Smooth muscle cell (in vitro differentiated cells): ENCODE data around the gene KIAA1549. TPM values are rescaled to one million over a fixed set of nuclear protein-coding genes. Genes with fewer than 3 reads are reported as not detected.

Source experiments
- DNase-seq: peaks from one replicate; lab custom pipeline; 2025; ENCODE audit not compliant: unreplicated experiment; lab: John Stamatoyannopoulos, UW
- H2AFZ ChIP-seq: fragments of 200-600 bp; sonication (generic); 2 replicates; pipeline ENCODE4 v1.6.0; 2016; ENCODE audit warnings: antibody characterized with exemption, low read depth, mild to moderate bottlenecking
- H3F3A ChIP-seq: fragments of 200-600 bp; sonication (generic); 2 replicates; pipeline ENCODE4 v1.6.0; 2017; ENCODE audit warnings: antibody characterized with exemption, low read depth
- H3K27ac ChIP-seq: fragments of 200-600 bp; sonication (generic); 2 replicates; pipeline ENCODE4 v1.5.1; 2016; ENCODE audit warnings: low read depth, mild to moderate bottlenecking
- H3K27me3 ChIP-seq: fragments of 200-600 bp; sonication (generic); 2 replicates; pipeline ENCODE4 v1.6.1; 2016; ENCODE audit warnings: low read depth, mild to moderate bottlenecking
- H3K36me3 ChIP-seq: fragments of 200-600 bp; sonication (generic); 2 replicates; pipeline ENCODE4 v1.5.1; 2016; ENCODE audit warnings: low read depth
- H3K4me1 ChIP-seq: fragments of 200-600 bp; sonication (generic); 2 replicates; pipeline ENCODE4 v1.5.1; 2016; ENCODE audit warnings: low read depth
- H3K4me2 ChIP-seq: fragments of 200-600 bp; sonication (generic); 2 replicates; pipeline ENCODE4 v1.6.0; 2016; ENCODE audit warnings: mild to moderate bottlenecking
- H3K4me3 ChIP-seq: fragments of 200-600 bp; sonication (generic); 2 replicates; pipeline ENCODE4 v1.5.1; 2016; ENCODE audit warnings: mild to moderate bottlenecking
- H3K79me2 ChIP-seq: fragments of 200-600 bp; sonication (generic); 2 replicates; pipeline ENCODE4 v1.6.0; 2016; ENCODE audit warnings: low read depth, mild to moderate bottlenecking
- H3K9ac ChIP-seq: fragments of 200-600 bp; sonication (generic); 2 replicates; pipeline ENCODE4 v1.6.0; 2016; ENCODE audit warnings: low read depth
- H3K9me3 ChIP-seq: fragments of 200-600 bp; sonication (generic); replicated peaks from 2 replicates; pipeline ENCODE4 v1.5.1; 2016; ENCODE audit warnings: low read depth
- H4K20me1 ChIP-seq: fragments of 200-600 bp; sonication (generic); 2 replicates; pipeline ENCODE4 v1.6.0; 2016; ENCODE audit warnings: low read depth
- WGBS: methylation state at CpG from one replicate; pipeline ENCODE4 v1.1.7; 2016; ENCODE audit warnings: low lambda C conversion rate; 5-methylcytosine and 5-hydroxymethylcytosine counted together
- polyA plus RNA-seq: library from polyadenylated mRNA; unstranded; fragments of >200 nt; fragmentation: Nextera tagmentation; extraction: Ambion mirVana; gene quantifications from 2 replicates; pipeline ENCODE4 v1.2.1, GENCODE V29; 2016
- total RNA-seq: library from RNA; depleted of rRNA; stranded (reverse); fragments of >200 nt; gene quantifications from 2 replicates; pipeline ENCODE4 v1.2.3, GENCODE V29; 2014
- TF ChIP-seq, protein P1 (sequence below): fragments of 200-600 bp; sonication (generic); IDR thresholded peaks from 2 replicates; pipeline ENCODE4 v1.5.1; 2017; ENCODE audit warnings: borderline replicate concordance, mild to moderate bottlenecking, antibody characterized with exemption; ENCODE audit not compliant: insufficient read depth, poor library complexity, severe bottlenecking

The KIAA1549 gene
- total and polyA plus RNA-seq, 2 experiments from 2014 or later = 4.1 to 7.1 TPM

DNA sequence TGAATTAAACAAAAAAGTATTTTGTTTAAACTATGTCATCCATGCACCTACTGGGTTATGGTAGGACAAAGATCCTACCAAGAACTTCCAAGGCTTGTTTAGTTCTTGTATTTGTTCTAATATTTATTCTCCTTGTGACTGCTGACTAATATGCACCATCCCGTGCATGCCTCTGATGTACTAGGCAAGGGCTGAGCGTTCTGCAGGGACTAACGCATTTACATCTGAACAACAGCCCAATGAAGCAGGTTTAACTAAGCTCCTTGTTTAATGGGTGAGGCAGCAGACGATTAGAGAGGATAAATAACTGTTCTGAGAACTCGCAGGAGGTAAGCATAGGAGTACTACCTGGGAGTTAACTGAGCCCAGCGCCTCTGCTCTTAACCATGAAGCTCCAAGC, 64.9 kb downstream of the KIAA1549 start:
- H4K20me1 ChIP-seq = no peaks in the 10 kb centered on the region
- TF ChIP-seq, protein P1, sequence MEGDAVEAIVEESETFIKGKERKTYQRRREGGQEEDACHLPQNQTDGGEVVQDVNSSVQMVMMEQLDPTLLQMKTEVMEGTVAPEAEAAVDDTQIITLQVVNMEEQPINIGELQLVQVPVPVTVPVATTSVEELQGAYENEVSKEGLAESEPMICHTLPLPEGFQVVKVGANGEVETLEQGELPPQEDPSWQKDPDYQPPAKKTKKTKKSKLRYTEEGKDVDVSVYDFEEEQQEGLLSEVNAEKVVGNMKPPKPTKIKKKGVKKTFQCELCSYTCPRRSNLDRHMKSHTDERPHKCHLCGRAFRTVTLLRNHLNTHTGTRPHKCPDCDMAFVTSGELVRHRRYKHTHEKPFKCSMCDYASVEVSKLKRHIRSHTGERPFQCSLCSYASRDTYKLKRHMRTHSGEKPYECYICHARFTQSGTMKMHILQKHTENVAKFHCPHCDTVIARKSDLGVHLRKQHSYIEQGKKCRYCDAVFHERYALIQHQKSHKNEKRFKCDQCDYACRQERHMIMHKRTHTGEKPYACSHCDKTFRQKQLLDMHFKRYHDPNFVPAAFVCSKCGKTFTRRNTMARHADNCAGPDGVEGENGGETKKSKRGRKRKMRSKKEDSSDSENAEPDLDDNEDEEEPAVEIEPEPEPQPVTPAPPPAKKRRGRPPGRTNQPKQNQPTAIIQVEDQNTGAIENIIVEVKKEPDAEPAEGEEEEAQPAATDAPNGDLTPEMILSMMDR = no peak
- H3F3A ChIP-seq = no peaks in the 10 kb centered on the region
- 92% methylated on average over 6 of the region's 6 CpGs for WGBS
- H3K9ac ChIP-seq = no peak overlapping the region
- no peak for DNase-seq
- no peaks in the 10 kb centered on the region for H3K4me1 ChIP-seq
- no peak overlapping the region for H2AFZ ChIP-seq
- no peak overlapping the region for H3K4me3 ChIP-seq
- no peaks in the 10 kb centered on the region for H3K79me2 ChIP-seq
- no peaks in the 10 kb centered on the region for H3K9me3 ChIP-seq
- H3K36me3 ChIP-seq = no peaks in the 10 kb centered on the region
- no peak overlapping the region for H3K4me2 ChIP-seq
- H3K27ac ChIP-seq = no peak overlapping the region
- no peaks in the 10 kb centered on the region for H3K27me3 ChIP-seq

DNA sequence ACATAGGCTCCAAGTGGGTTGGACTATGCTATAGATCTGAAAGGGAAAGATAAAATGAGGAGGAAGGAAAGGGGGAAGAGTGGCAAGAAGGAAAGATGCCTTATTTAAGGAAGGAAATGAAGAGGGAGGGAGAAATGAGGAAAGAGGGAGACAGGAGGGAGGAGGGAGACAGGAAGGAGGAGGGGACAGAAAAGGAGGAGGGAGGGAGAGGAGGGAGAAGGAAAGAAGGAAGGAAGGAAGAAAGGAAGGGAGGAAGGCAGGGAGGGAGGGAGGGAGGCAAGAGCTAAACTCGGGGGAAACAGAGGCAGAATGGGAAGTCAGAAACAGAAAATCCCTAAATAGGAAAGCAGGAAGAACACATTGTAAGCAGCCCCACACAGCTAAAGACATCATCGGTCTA, 67.4 kb downstream of the KIAA1549 start:
- Histone ChIP-seq H3K4me1 (no peaks in the 10 kb centered on the region), H3K9ac (no peak overlapping the region), H3K9me3 (no peaks in the 10 kb centered on the region), H3K79me2 (no peaks in the 10 kb centered on the region), H3F3A (no peaks in the 10 kb centered on the region), H3K27ac (no peak overlapping the region), H2AFZ (no peak overlapping the region), H4K20me1 (no peaks in the 10 kb centered on the region), H3K4me2 (no peak overlapping the region), H3K36me3 (no peaks in the 10 kb centered on the region), H3K4me3 (no peak overlapping the region), H3K27me3 (no peaks in the 10 kb centered on the region)
- DNase-seq = no peak
- TF ChIP-seq, protein P1 = no peak
- WGBS = 91% methylated on average over 2 of the region's 2 CpGs

DNA sequence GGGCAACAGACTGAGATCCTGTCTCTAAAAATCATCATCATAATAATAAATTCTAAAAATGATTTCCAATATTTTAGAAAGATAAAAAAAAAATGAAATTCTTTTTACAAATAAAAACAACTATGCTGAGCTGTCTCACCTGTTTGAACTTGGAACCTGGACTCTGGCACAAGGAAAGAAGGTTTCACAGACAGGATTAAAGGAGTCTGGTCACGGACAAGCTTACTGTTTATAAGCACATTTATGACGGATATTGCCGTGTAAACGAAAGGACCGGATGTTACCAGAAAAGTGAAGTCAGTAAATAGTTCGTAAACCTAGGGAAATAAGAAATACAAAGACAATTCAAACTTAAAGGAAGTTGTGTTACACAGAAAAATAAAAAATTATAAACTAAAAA, 70.2 kb downstream of the KIAA1549 start:
- Histone ChIP-seq H3K9ac (no peak overlapping the region), H3K4me1 (no peaks in the 10 kb centered on the region), H3K36me3 (no peaks in the 10 kb centered on the region), H3K4me3 (peak overlapping the region; percentile 17), H3K27me3 (no peaks in the 10 kb centered on the region), H3K27ac (no peak overlapping the region), H3K9me3 (no peaks in the 10 kb centered on the region), H4K20me1 (no peaks in the 10 kb centered on the region), H3K4me2 (no peak overlapping the region), H3K79me2 (no peaks in the 10 kb centered on the region), H3F3A (no peaks in the 10 kb centered on the region), H2AFZ (no peak overlapping the region)
- DNase-seq = no peak
- TF ChIP-seq, protein P1 = no peak
- WGBS = 83% methylated on average over 6 of the region's 6 CpGs

DNA sequence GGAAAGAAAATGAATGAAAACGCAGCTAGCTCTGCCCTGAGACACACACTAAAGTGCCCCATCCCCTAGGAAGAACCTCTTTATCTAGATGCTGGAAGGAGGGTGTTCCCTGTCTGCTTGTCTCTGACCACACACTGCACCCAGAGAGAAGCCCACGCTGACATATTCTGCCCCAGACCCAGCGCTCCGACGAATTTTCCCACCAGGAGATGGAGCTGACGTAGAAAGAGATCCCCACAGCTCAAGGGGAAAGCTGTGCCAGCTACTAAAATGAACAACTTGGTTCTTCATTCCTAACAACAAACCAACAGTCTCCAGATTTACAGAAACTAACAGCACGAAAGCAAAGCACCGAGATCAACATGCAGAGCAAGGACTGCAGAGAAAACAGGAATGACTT, 73.3 kb downstream of the KIAA1549 start:
- H3K9ac ChIP-seq = no peak overlapping the region
- TF ChIP-seq, protein P1 = no peak
- H3K4me1 ChIP-seq = no peaks in the 10 kb centered on the region
- no peak overlapping the region for H3K4me3 ChIP-seq
- no peak overlapping the region for H3K27ac ChIP-seq
- H3K36me3 ChIP-seq = no peaks in the 10 kb centered on the region
- no peaks in the 10 kb centered on the region for H3K79me2 ChIP-seq
- H3K4me2 ChIP-seq = no peak overlapping the region
- no peaks in the 10 kb centered on the region for H4K20me1 ChIP-seq
- H3F3A ChIP-seq = no peaks in the 10 kb centered on the region
- WGBS = 81% methylated on average over 8 of the region's 8 CpGs
- DNase-seq = no peak
- H3K9me3 ChIP-seq = no peaks in the 10 kb centered on the region
- no peak overlapping the region for H2AFZ ChIP-seq
- no peaks in the 10 kb centered on the region for H3K27me3 ChIP-seq
